MM.1S (cell line): ENCODE measurements around the gene AMOTL1.

Source experiments
- DNase-seq: peaks from one replicate; pipeline ENCODE4 v3.0.0-alpha.2; 2015
- H2AFZ ChIP-seq: fragments of 300-600 bp; sonication (generic); 2 replicates; pipeline ENCODE4 v1.6.0; 2016; ENCODE audit warnings: antibody characterized with exemption, low read length
- H3F3A ChIP-seq: fragments of 300-600 bp; sonication (generic); 2 replicates; pipeline ENCODE4 v1.6.1; 2016; ENCODE audit warnings: mild to moderate bottlenecking, antibody characterized with exemption, low read length, moderate library complexity, mixed read lengths; ENCODE audit not compliant: insufficient read depth
- H3K27ac ChIP-seq: fragments of 300-600 bp; sonication (generic); 2 replicates; pipeline ENCODE4 v1.5.1; 2016; ENCODE audit warnings: mild to moderate bottlenecking, low read length
- H3K27me3 ChIP-seq: fragments of 300-600 bp; sonication (generic); replicated peaks from 2 replicates; pipeline ENCODE4 v1.6.0; 2016; ENCODE audit warnings: low read length; ENCODE audit not compliant: insufficient read depth
- H3K36me3 ChIP-seq: fragments of 300-600 bp; sonication (generic); replicated peaks from 2 replicates; pipeline ENCODE4 v1.6.1; 2016; ENCODE audit warnings: mild to moderate bottlenecking, low read length, mixed read lengths; ENCODE audit not compliant: insufficient read depth
- H3K4me1 ChIP-seq: fragments of 300-600 bp; sonication (generic); 2 replicates; pipeline ENCODE4 v1.6.1; 2016; ENCODE audit warnings: low read length, mixed read lengths
- H3K4me2 ChIP-seq: fragments of 300-600 bp; sonication (generic); 2 replicates; pipeline ENCODE4 v1.6.0; 2016; ENCODE audit warnings: low read depth, low read length
- H3K4me3 ChIP-seq: fragments of 300-600 bp; sonication (generic); 2 replicates; pipeline ENCODE4 v1.5.1; 2016; ENCODE audit warnings: low read length, mixed read lengths
- H3K79me2 ChIP-seq: fragments of 300-600 bp; sonication (generic); 2 replicates; pipeline ENCODE4 v1.6.1; 2016; ENCODE audit warnings: mixed run types, low read length, mixed read lengths
- H3K9ac ChIP-seq: fragments of 300-600 bp; sonication (generic); 2 replicates; pipeline ENCODE4 v1.6.1; 2016; ENCODE audit warnings: low read length, mixed read lengths
- H3K9me2 ChIP-seq: fragments of 300-600 bp; sonication (generic); replicated peaks from 2 replicates; pipeline ENCODE4 v1.6.1; 2016; ENCODE audit warnings: mild to moderate bottlenecking, low read length, mixed read lengths; ENCODE audit not compliant: insufficient read depth
- H3K9me3 ChIP-seq: fragments of 300-600 bp; sonication (generic); replicated peaks from 2 replicates; pipeline ENCODE4 v1.6.1; 2016; ENCODE audit warnings: mild to moderate bottlenecking, low read length, mixed read lengths; ENCODE audit not compliant: insufficient read depth
- H4K20me1 ChIP-seq: fragments of 300-600 bp; sonication (generic); 2 replicates; pipeline ENCODE4 v1.6.1; 2016; ENCODE audit warnings: mild to moderate bottlenecking, low read length, moderate library complexity, mixed read lengths; ENCODE audit not compliant: insufficient read depth
- EZH2 ChIP-seq: fragments of 300-600 bp; sonication (generic); optimal IDR thresholded peaks from 2 replicates; pipeline ENCODE3; 2017; ENCODE audit warnings: low read depth, mild to moderate bottlenecking, antibody characterized with exemption, low read length, mixed read lengths
- EZH2phosphoT487 ChIP-seq: fragments of 300-600 bp; sonication (generic); IDR thresholded peaks from 2 replicates; pipeline ENCODE4 v1.6.1; 2018; ENCODE audit warnings: antibody characterized with exemption, low read length
- TF ChIP-seq, protein P1 (sequence below): fragments of 300-600 bp; sonication (generic); IDR thresholded peaks from 2 replicates; pipeline ENCODE4 v1.5.1; 2016; ENCODE audit warnings: antibody characterized with exemption, low read length, mixed read lengths

AMOTL1 gene

DNA sequence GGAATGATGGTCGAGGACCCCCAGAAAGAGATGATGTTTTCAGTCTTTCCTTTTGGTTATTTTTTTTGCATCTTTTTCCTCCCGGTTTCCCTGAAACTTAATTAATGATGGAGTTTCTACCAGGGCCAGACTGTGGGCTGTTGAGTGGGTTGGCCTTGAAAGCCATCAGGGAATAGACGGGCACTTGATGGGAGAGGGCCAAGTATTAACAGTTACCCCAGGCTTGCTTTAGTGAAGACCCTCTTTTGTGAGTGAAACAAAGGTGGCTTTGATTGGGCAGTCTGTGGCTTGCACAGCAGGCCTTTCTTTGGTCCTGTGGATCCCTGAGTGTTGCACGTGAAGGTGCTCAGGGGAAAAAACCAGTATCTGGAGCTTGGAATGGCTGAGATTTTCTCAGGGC lies 56.9 kb downstream of the AMOTL1 start:
- TF ChIP-seq EZH2phosphoT487: no peak
- no peak for TF ChIP-seq EZH2
- TF ChIP-seq, protein P1, sequence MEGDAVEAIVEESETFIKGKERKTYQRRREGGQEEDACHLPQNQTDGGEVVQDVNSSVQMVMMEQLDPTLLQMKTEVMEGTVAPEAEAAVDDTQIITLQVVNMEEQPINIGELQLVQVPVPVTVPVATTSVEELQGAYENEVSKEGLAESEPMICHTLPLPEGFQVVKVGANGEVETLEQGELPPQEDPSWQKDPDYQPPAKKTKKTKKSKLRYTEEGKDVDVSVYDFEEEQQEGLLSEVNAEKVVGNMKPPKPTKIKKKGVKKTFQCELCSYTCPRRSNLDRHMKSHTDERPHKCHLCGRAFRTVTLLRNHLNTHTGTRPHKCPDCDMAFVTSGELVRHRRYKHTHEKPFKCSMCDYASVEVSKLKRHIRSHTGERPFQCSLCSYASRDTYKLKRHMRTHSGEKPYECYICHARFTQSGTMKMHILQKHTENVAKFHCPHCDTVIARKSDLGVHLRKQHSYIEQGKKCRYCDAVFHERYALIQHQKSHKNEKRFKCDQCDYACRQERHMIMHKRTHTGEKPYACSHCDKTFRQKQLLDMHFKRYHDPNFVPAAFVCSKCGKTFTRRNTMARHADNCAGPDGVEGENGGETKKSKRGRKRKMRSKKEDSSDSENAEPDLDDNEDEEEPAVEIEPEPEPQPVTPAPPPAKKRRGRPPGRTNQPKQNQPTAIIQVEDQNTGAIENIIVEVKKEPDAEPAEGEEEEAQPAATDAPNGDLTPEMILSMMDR: no peak
- Histone ChIP-seq H3K9ac (no peak overlapping the region), H3F3A (no peaks in the 10 kb centered on the region), H3K4me1 (no peaks in the 10 kb centered on the region), H3K27ac (no peak overlapping the region), H3K4me3 (no peak overlapping the region), H3K27me3 (no peaks in the 10 kb centered on the region), H4K20me1 (no peaks in the 10 kb centered on the region), H3K9me3 (no peaks in the 10 kb centered on the region), H3K36me3 (no peaks in the 10 kb centered on the region), H3K79me2 (no peaks in the 10 kb centered on the region), H2AFZ (no peak overlapping the region), H3K9me2 (no peaks in the 10 kb centered on the region), H3K4me2 (no peak overlapping the region)
- no peak for DNase-seq

DNA sequence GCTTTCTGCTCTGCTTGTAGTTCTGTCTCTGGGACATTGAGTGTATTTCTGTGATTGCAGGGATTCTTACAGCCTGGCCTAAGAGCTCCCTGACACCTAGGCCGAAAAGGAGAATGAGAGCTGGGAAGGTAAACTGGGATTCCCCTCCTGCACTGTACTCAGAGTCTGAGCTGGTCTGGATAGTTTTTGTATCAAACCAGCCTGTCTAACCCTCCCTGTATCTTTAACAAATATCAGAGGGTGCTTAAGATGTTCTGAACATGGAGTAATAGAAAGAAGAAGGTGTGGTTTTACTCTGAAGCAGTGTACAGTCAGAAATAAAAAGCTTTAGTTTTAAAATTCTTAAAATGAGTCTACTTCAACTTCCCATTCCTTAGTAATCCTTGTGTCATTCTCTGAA lies 57.3 kb downstream of the AMOTL1 start:
- H3K79me2 ChIP-seq: no peaks in the 10 kb centered on the region
- no peaks in the 10 kb centered on the region for H3F3A ChIP-seq
- H3K27me3 ChIP-seq: no peaks in the 10 kb centered on the region
- no peak overlapping the region for H3K27ac ChIP-seq
- no peaks in the 10 kb centered on the region for H3K9me3 ChIP-seq
- H2AFZ ChIP-seq: no peak overlapping the region
- H3K4me1 ChIP-seq: no peaks in the 10 kb centered on the region
- H3K4me2 ChIP-seq: no peak overlapping the region
- H4K20me1 ChIP-seq: no peaks in the 10 kb centered on the region
- TF ChIP-seq, protein P1: no peak
- TF ChIP-seq EZH2phosphoT487: no peak
- H3K9ac ChIP-seq: no peak overlapping the region
- H3K4me3 ChIP-seq: no peak overlapping the region
- DNase-seq: no peak
- no peaks in the 10 kb centered on the region for H3K9me2 ChIP-seq
- no peaks in the 10 kb centered on the region for H3K36me3 ChIP-seq

DNA sequence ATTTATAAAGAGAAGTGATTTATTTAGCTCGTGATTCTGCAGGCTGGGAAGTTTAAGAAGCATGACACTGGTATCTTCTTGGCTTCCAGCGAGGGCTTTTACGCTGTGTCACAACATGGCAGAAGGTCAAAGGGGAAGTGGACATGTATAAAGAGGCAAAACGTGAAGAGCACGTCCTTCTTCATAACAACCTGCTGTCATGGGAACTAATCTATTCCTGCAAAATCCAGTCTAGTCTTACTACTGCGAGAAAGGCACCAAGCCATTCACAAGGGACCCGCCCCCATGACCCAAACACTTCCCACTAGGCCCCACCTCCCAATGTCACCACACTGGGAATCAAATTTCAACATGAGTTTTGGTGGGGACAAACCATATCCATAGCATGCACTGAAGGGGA lies 58.3 kb downstream of the AMOTL1 start:
- no peaks in the 10 kb centered on the region for H3F3A ChIP-seq
- H3K27me3 ChIP-seq: no peaks in the 10 kb centered on the region
- no peaks in the 10 kb centered on the region for H3K4me1 ChIP-seq
- TF ChIP-seq EZH2: no peak
- TF ChIP-seq, protein P1: no peak
- TF ChIP-seq EZH2phosphoT487: no peak
- no peak for DNase-seq
- H4K20me1 ChIP-seq: no peaks in the 10 kb centered on the region
- H3K36me3 ChIP-seq: no peaks in the 10 kb centered on the region
- H3K27ac ChIP-seq: no peak overlapping the region
- no peak overlapping the region for H3K4me2 ChIP-seq
- H2AFZ ChIP-seq: no peak overlapping the region
- H3K4me3 ChIP-seq: no peak overlapping the region
- H3K9ac ChIP-seq: no peak overlapping the region
- H3K9me3 ChIP-seq: no peaks in the 10 kb centered on the region
- H3K79me2 ChIP-seq: no peaks in the 10 kb centered on the region
- no peaks in the 10 kb centered on the region for H3K9me2 ChIP-seq
